ENCODE measurements around the gene DOCK1.
A peak's percentile ranks its signal among the peaks of the same experiment; 100 is the strongest.

The DOCK1 gene

GRCh38 chr10:127418536-127419168 is 513.4 kb downstream of the DOCK1 start:
- no peak for DNase-seq (ENCODE audit: low read depth, low spot score)

GRCh38 chr10:127420138-127420684 is 515.0 kb downstream of the DOCK1 start:
- no peak for DNase-seq (ENCODE audit: low read depth, low spot score)

GRCh38 chr10:127423218-127423915 is 518.1 kb downstream of the DOCK1 start:
- DNase-seq (ENCODE audit: low read depth, low spot score) = no peak

- no peak for DNase-seq (ENCODE audit: low read depth, low spot score)
Measured at GRCh38 chr10:127424594-127425264, 519.5 kb downstream of the DOCK1 start.

GRCh38 chr10:127426746-127427145 is 521.5 kb downstream of the DOCK1 start:
- peak; percentile 10 for DNase-seq (ENCODE audit: low read depth, low spot score)

- no peak for DNase-seq (ENCODE audit: low read depth, low spot score)
Measured at GRCh38 chr10:127427926-127428325, 522.7 kb downstream of the DOCK1 start.

- DNase-seq (ENCODE audit: low read depth, low spot score) = no peak
Measured at GRCh38 chr10:127428385-127428980, 523.3 kb downstream of the DOCK1 start.

- no peak for DNase-seq (ENCODE audit: low read depth, low spot score)
Measured at GRCh38 chr10:127429601-127430312, 524.5 kb downstream of the DOCK1 start.

- no peak for DNase-seq (ENCODE audit: low read depth, low spot score)
Measured at GRCh38 chr10:127431525-127431924, 526.3 kb downstream of the DOCK1 start.

- no peak for DNase-seq (ENCODE audit: low read depth, low spot score)
Measured at GRCh38 chr10:127434006-127434405, 528.8 kb downstream of the DOCK1 start.

GRCh38 chr10:127435246-127435645 is 530.0 kb downstream of the DOCK1 start:
- DNase-seq (ENCODE audit: low read depth, low spot score) = no peak

- no peak for DNase-seq (ENCODE audit: low read depth, low spot score)
Measured at GRCh38 chr10:127440371-127440770, 535.1 kb downstream of the DOCK1 start.

- no peak for DNase-seq (ENCODE audit: low read depth, low spot score)
Measured at GRCh38 chr10:127441350-127442219, 536.4 kb downstream of the DOCK1 start.

- DNase-seq (ENCODE audit: low read depth, low spot score) = no peak
Measured at GRCh38 chr10:127442220-127442525, 536.9 kb downstream of the DOCK1 start.

GRCh38 chr10:127444155-127444554 is 538.9 kb downstream of the DOCK1 start:
- DNase-seq (ENCODE audit: low read depth, low spot score) = no peak

- no peak for DNase-seq (ENCODE audit: low read depth, low spot score)
Measured at GRCh38 chr10:127447197-127447596, 542.0 kb downstream of the DOCK1 start.

- DNase-seq (ENCODE audit: low read depth, low spot score) = no peak
Measured at GRCh38 chr10:127449490-127449889, 544.3 kb downstream of the DOCK1 start.

GRCh38 chr10:127450644-127451043 is 545.4 kb downstream of the DOCK1 start:
- no peak for DNase-seq (ENCODE audit: low read depth, low spot score)

GRCh38 chr10:127451628-127452027 is 546.4 kb downstream of the DOCK1 start:
- DNase-seq (ENCODE audit: low read depth, low spot score) = no peak

- no peak for DNase-seq (ENCODE audit: low read depth, low spot score)
Measured at GRCh38 chr10:127452568-127452967, 547.3 kb downstream of the DOCK1 start.

GRCh38 chr10:127453706-127454105 is 548.5 kb downstream of the DOCK1 start:
- no peak for DNase-seq (ENCODE audit: low read depth, low spot score)

Measured in astrocyte of the hippocampus (primary cell).